ENCODE measurements around the gene SORCS2. TPM values are rescaled to one million over a fixed set of nuclear protein-coding genes. Genes with fewer than 3 reads are reported as not detected.

SORCS2 gene
- total RNA-seq, 6 donors from 2014 or later: 2.2 to 28.3 (median 7.2) TPM

GRCh38 chr4:7270121-7270520 is 77.8 kb downstream of the SORCS2 start:
- Histone ChIP-seq H3K27me3 (no peaks in the 10 kb centered on the region), H3K9me3 (no peaks in the 10 kb centered on the region), H3K36me3 (no peaks in the 10 kb centered on the region), H3K4me3 (no peak overlapping the region), H3K4me1 (no peaks in the 10 kb centered on the region), H3K27ac (no peak overlapping the region)
- WGBS, 2 donors: 91 to 94% methylated on average over 6 to 17 of the region's 17 CpGs
- DNase-seq: no peak
- no peak for ATAC-seq (ENCODE audit: low FRiP score in 2 of 2)
- TF ChIP-seq EP300 (IDR thresholded peaks at IDR 0.05): no peak
- no peak for TF ChIP-seq CTCF (IDR thresholded peaks at IDR 0.05)
- TF ChIP-seq POLR2AphosphoS5 (IDR thresholded peaks at IDR 0.05): no peak
- TF ChIP-seq POLR2A (IDR thresholded peaks at IDR 0.05): no peak

GRCh38 chr4:7272404-7272803 is 80.1 kb downstream of the SORCS2 start:
- DNase-seq: no peak
- Histone ChIP-seq H3K27ac (no peak overlapping the region), H3K27me3 (no peaks in the 10 kb centered on the region), H3K36me3 (no peaks in the 10 kb centered on the region), H3K4me1 (no peaks in the 10 kb centered on the region), H3K9me3 (no peaks in the 10 kb centered on the region), H3K4me3 (no peak overlapping the region)
- no peak for ATAC-seq (ENCODE audit: low FRiP score in 2 of 2)
- 76 to 84% methylated on average over 10 of the region's 10 CpGs for WGBS, 2 donors
- TF ChIP-seq CTCF (IDR thresholded peaks at IDR 0.05) (no peak), POLR2AphosphoS5 (IDR thresholded peaks at IDR 0.05) (no peak), EP300 (IDR thresholded peaks at IDR 0.05) (no peak), POLR2A (IDR thresholded peaks at IDR 0.05) (no peak)

- WGBS, 2 donors: 86 to 91% methylated on average over 7 to 8 of the region's 8 CpGs
- H3K36me3 ChIP-seq: no peaks in the 10 kb centered on the region
- no peak overlapping the region for H3K27ac ChIP-seq
- ATAC-seq (ENCODE audit: low FRiP score in 2 of 2) (no peak), DNase-seq (no peak)
- TF ChIP-seq POLR2A (IDR thresholded peaks at IDR 0.05) (no peak), CTCF (IDR thresholded peaks at IDR 0.05) (no peak), EP300 (IDR thresholded peaks at IDR 0.05) (no peak), POLR2AphosphoS5 (IDR thresholded peaks at IDR 0.05) (no peak)
- H3K27me3 ChIP-seq: no peaks in the 10 kb centered on the region
- H3K4me3 ChIP-seq: no peak overlapping the region
- H3K4me1 ChIP-seq: no peaks in the 10 kb centered on the region
- H3K9me3 ChIP-seq: no peaks in the 10 kb centered on the region
Observed at GRCh38 chr4:7273738-7274297, 81.5 kb downstream of the SORCS2 start.

- DNase-seq: no peak
- Histone ChIP-seq H3K27ac (no peak overlapping the region), H3K9me3 (no peaks in the 10 kb centered on the region), H3K36me3 (no peaks in the 10 kb centered on the region), H3K4me3 (no peak overlapping the region), H3K4me1 (no peaks in the 10 kb centered on the region), H3K27me3 (no peaks in the 10 kb centered on the region)
- TF ChIP-seq EP300 (IDR thresholded peaks at IDR 0.05): no peak
- no peak for TF ChIP-seq POLR2AphosphoS5 (IDR thresholded peaks at IDR 0.05)
- no peak for TF ChIP-seq POLR2A (IDR thresholded peaks at IDR 0.05)
- TF ChIP-seq CTCF (IDR thresholded peaks at IDR 0.05): no peak
- ATAC-seq (ENCODE audit: low FRiP score in 2 of 2): no peak
- 83 to 88% methylated on average over 5 of the region's 5 CpGs for WGBS, 2 donors
Observed at GRCh38 chr4:7275067-7275466, 82.7 kb downstream of the SORCS2 start.

GRCh38 chr4:7275490-7276154 is 83.3 kb downstream of the SORCS2 start:
- Histone ChIP-seq H3K27me3 (no peaks in the 10 kb centered on the region), H3K9me3 (no peaks in the 10 kb centered on the region), H3K4me3 (no peak overlapping the region), H3K4me1 (no peaks in the 10 kb centered on the region), H3K36me3 (no peaks in the 10 kb centered on the region), H3K27ac (no peak overlapping the region)
- no peak for ATAC-seq (ENCODE audit: low FRiP score in 2 of 2)
- WGBS, 2 donors: 81 to 85% methylated on average over 13 of the region's 13 CpGs
- DNase-seq: no peak
- TF ChIP-seq EP300 (IDR thresholded peaks at IDR 0.05) (no peak), POLR2A (IDR thresholded peaks at IDR 0.05) (no peak), CTCF (IDR thresholded peaks at IDR 0.05) (no peak), POLR2AphosphoS5 (IDR thresholded peaks at IDR 0.05) (no peak)
